K562 (cell line): ENCODE results near the gene BMS1. TPM values are rescaled to one million over a fixed set of nuclear protein-coding genes. Genes with fewer than 3 reads are reported as not detected.

Experiments
- ATAC-seq: fragments of 200-7000 bp; cut with Tn5 transposase; 3 replicates; pipeline ENCODE4 v1.9.1; 2020; ENCODE audit warnings: moderate library complexity
- Bru-seq: library from RNA; stranded (reverse); fragments of 400-500 nt; gene quantifications from one replicate; lab custom pipeline; 2021; lab: Mats Ljungman, UMichigan
- BruChase-seq, 2 experiments: library from RNA; stranded (reverse); fragments of 400-500 nt; gene quantifications; one replicate each; lab custom pipeline; 2021; lab: Mats Ljungman, UMichigan
- BruUV-seq: library from RNA; stranded (reverse); fragments of 400-500 nt; replicated peaks from 2 replicates; lab custom pipeline; 2021; lab: Mats Ljungman, UMichigan
- CTCF ChIA-PET: fragments of 300-600 bp; formaldehyde crosslinking; extraction: SDS; loops from one replicate; lab custom pipeline; 2021; ENCODE audit warnings: low intra/inter-chr PET ratio; lab: Yijun Ruan, JAX
- POLR2A ChIA-PET: fragments of 300-600, 350-650 bp; sonication (Branson Sonifier 250); formaldehyde crosslinking; extraction: SDS; loops from one replicate; lab custom pipeline; 2021; ENCODE audit warnings: antibody characterized with exemption, inconsistent platforms; lab: Yijun Ruan, JAX
- DNase-seq, 4 experiments: peaks; one replicate each; pipeline versions ENCODE4 v3.0.0 to v3.0.0-alpha.2; 2011 to 2018; ENCODE audit warnings: low spot score in 3 of 4, mixed read lengths in 3 of 4; ENCODE audit errors: extremely low read depth in 1 of 4
- FAIRE-seq: peaks from 2 replicates; lab custom pipeline; 2011; peaks lifted over from hg19 to GRCh38; lab: Jason Lieb, UNC
- H2AFZ ChIP-seq: 2 replicates; pipeline ENCODE4 v1.6.0; 2011; ENCODE audit warnings: low read depth, low read length, control low read depth, inconsistent platforms
- H3K27ac ChIP-seq: fragments of 200-600 bp; 3 replicates; pipeline ENCODE4 v1.8.0; 2011; ENCODE audit warnings: low read depth, mild to moderate bottlenecking, control low read depth, inconsistent platforms, low read length, moderate library complexity, mixed read lengths; ENCODE audit errors: extremely low read depth
- H3K27me3 ChIP-seq, 2 experiments: fragments of 300-600 bp in 1 of 2; 2 replicates in 1 of 2; 3 replicates in 1 of 2; pipeline versions ENCODE4 v1.6.0 to v1.8.0; 2011; ENCODE audit warnings: inconsistent platforms in 2 of 2, low read length in 2 of 2, mild to moderate bottlenecking in 1 of 2, mixed read lengths in 1 of 2, moderate library complexity in 1 of 2; ENCODE audit not compliant: control insufficient read depth in 2 of 2, insufficient read depth in 2 of 2
- H3K36me3 ChIP-seq: fragments of 300-600 bp; 3 replicates; pipeline ENCODE4 v1.8.0; 2011; ENCODE audit warnings: mild to moderate bottlenecking, low read length, inconsistent platforms; ENCODE audit not compliant: control insufficient read depth, insufficient read depth
- H3K4me1 ChIP-seq, 2 experiments: fragments of 200-600 bp in 1 of 2; replicated peaks in 1 of 2; 2 replicates in 1 of 2; 3 replicates in 1 of 2; pipeline versions ENCODE4 v1.5.1 to v1.8.0; 2011; ENCODE audit warnings: inconsistent platforms in 2 of 2, low read length in 2 of 2, mild to moderate bottlenecking in 1 of 2, mixed read lengths in 1 of 2, moderate library complexity in 1 of 2; ENCODE audit not compliant: control insufficient read depth in 2 of 2, insufficient read depth in 2 of 2
- H3K4me2 ChIP-seq: 2 replicates; pipeline ENCODE4 v1.6.1; 2011; ENCODE audit warnings: low read length, control low read depth, inconsistent platforms, mixed read lengths; ENCODE audit not compliant: insufficient read depth
- H3K4me3 ChIP-seq: fragments of 200-600 bp; sonication (generic), shearing (Covaris generic); 2 replicates; pipeline ENCODE4 v1.5.1; 2016; ENCODE audit warnings: control low read depth, inconsistent platforms
- H3K79me2 ChIP-seq: fragments of 200-600 bp; 3 replicates; pipeline ENCODE4 v1.8.0; 2011; ENCODE audit warnings: low read length, inconsistent platforms; ENCODE audit not compliant: control insufficient read depth, insufficient read depth
- H3K9ac ChIP-seq, 2 experiments: 2 replicates each; pipeline versions ENCODE4 v1.6.0 to v1.6.1; 2011; ENCODE audit warnings: low read depth in 2 of 2, low read length in 2 of 2, control low read depth in 1 of 2, inconsistent platforms in 1 of 2, mild to moderate bottlenecking in 1 of 2, mixed read lengths in 1 of 2; ENCODE audit not compliant: insufficient read depth in 1 of 2
- H3K9me1 ChIP-seq: one replicate; pipeline ENCODE4 v1.6.0; 2011; ENCODE audit warnings: inconsistent platforms, mild to moderate bottlenecking, low read length, moderate library complexity; ENCODE audit not compliant: control insufficient read depth, insufficient read depth
- H3K9me3 ChIP-seq: replicated peaks from 2 replicates; pipeline ENCODE4 v1.5.1; 2011; ENCODE audit warnings: low read depth, low read length, inconsistent platforms; ENCODE audit not compliant: control insufficient read depth, insufficient read depth
- H4K20me1 ChIP-seq: replicated peaks from 2 replicates; pipeline ENCODE4 v1.6.1; 2011; ENCODE audit warnings: low read length, inconsistent platforms, mixed read lengths; ENCODE audit not compliant: control insufficient read depth, insufficient read depth
- CHD2 ChIP-seq: IDR thresholded peaks from 2 replicates; pipeline ENCODE4 v1.6.1; 2011; ENCODE audit warnings: low read depth, low read length
- ELF1 ChIP-seq: fragments of 200-800 bp; sonication (Bioruptor generic); IDR thresholded peaks from 2 replicates; pipeline ENCODE4 v1.6.1; 2016; ENCODE audit warnings: missing genetic modification characterization, missing compliant biosample characterization
- FOSL1 ChIP-seq: fragments of 200-800 bp; sonication (Bioruptor generic); conservative IDR thresholded peaks from 2 replicates; pipeline ENCODE4 v1.6.1; 2016; ENCODE audit warnings: missing genetic modification characterization, missing compliant biosample characterization
- FOXP1 ChIP-seq: sonication (generic); formaldehyde crosslinking; IDR thresholded peaks from 2 replicates; pipeline ENCODE4 v1.8.0; 2022; ENCODE audit warnings: mild to moderate bottlenecking, missing genetic modification reagents
- MTA3 ChIP-seq: fragments of 450-650 bp; formaldehyde crosslinking; IDR thresholded peaks from 2 replicates; pipeline ENCODE4 v1.6.1; 2017; ENCODE audit warnings: mild to moderate bottlenecking, borderline replicate concordance
- NONO ChIP-seq, 2 experiments: fragments of 200-400 bp in 1 of 2; fragments of 450-650 bp in 1 of 2; formaldehyde crosslinking in 1 of 2; IDR thresholded peaks; 2 replicates each; pipeline ENCODE4 v1.6.1; 2017; ENCODE audit warnings: low read depth in 2 of 2, mild to moderate bottlenecking in 2 of 2, moderate library complexity in 2 of 2, low read length in 1 of 2
- POLR2H ChIP-seq: IDR thresholded peaks from 2 replicates; pipeline ENCODE4 v1.6.1; 2016; ENCODE audit warnings: missing genetic modification characterization, low read depth, mild to moderate bottlenecking, control low read depth, missing compliant biosample characterization, moderate library complexity
- SMAD2 ChIP-seq: fragments of 150-350 bp; IDR thresholded peaks from 2 replicates; pipeline ENCODE4 v1.6.1; 2014; ENCODE audit warnings: low read depth, mild to moderate bottlenecking, low read length
- ZC3H11A ChIP-seq: IDR thresholded peaks from 2 replicates; pipeline ENCODE4 v1.6.1; 2012; ENCODE audit warnings: low read depth, low read length, improper control_type of control experiment
- ZNF511 ChIP-seq: sonication (generic); formaldehyde crosslinking; IDR thresholded peaks from 2 replicates; pipeline ENCODE4 v1.8.0; 2022; ENCODE audit warnings: mild to moderate bottlenecking, missing genetic modification reagents
- ZNF639 ChIP-seq, 2 experiments: fragments of 200-800 bp in 1 of 2; sonication (Bioruptor generic) in 1 of 2; sonication (generic) in 1 of 2; formaldehyde crosslinking in 1 of 2; IDR thresholded peaks in 1 of 2; conservative IDR thresholded peaks in 1 of 2; 2 replicates each; pipeline versions ENCODE4 v1.5.0 to v1.6.1; 2016 to 2020; ENCODE audit warnings: missing compliant biosample characterization in 1 of 2, missing genetic modification characterization in 1 of 2, missing genetic modification reagents in 1 of 2
- WGBS: fragments of 100-300 bp; shearing (Covaris generic); methylation state at CpG from one replicate; pipeline ENCODE4 v1.1.6; 2016; ENCODE audit warnings: low coverage, mixed read lengths; ENCODE audit not compliant: insufficient coverage; ENCODE audit errors: missing lambda C conversion rate; 5-methylcytosine and 5-hydroxymethylcytosine counted together
- in situ Hi-C: fragments of 300-500 bp; cut with MboI; formaldehyde crosslinking; loops from 4 replicates; pipeline ENCODE4 v1.15.0; 2018; ENCODE audit warnings: inconsistent platforms, mixed read lengths
- intact Hi-C: fragments of 100-400 bp; cut with micrococcal nuclease; formaldehyde crosslinking; loops from 2 replicates; pipeline ENCODE4 v1.14.2; 2022
- long read RNA-seq, 3 experiments: library from polyadenylated mRNA in 2 of 3; library from RNA in 1 of 3; unstranded in 2 of 3; stranded (forward) in 1 of 3; transcript quantifications; one replicate each; pipeline ENCODE4 v2.0.0, GENCODE V29; 2019 to 2022
- polyA minus RNA-seq, 3 experiments: library from RNA; depleted of rRNA, polyadenylated mRNA; stranded (reverse); fragments of >200 nt; gene quantifications; 2 replicates each; pipeline ENCODE4 v1.2.3, GENCODE V29; 2011
- polyA plus RNA-seq, 8 experiments: library from polyadenylated mRNA; depleted of rRNA in 4 of 8; stranded (reverse) in 5 of 8; unstranded in 3 of 8; fragments of >200 nt; fragmentation: Nextera tagmentation in 2 of 8; fragmentation: Illumina TruSeq in 1 of 8; extraction: Ambion mirVana in 2 of 8; extraction: Trizol in 1 of 8; gene quantifications; 2 replicates each; pipeline versions ENCODE4 v1.2.1 to v1.2.3, GENCODE V29; 2011 to 2014; ENCODE audit warnings: inconsistent platforms in 1 of 8, missing spikeins in 1 of 8
- total RNA-seq, 7 experiments: library from RNA; depleted of rRNA in 6 of 7; stranded (reverse); fragments of >200 nt in 6 of 7; fragmentation: Illumina TruSeq in 2 of 7; extraction: Trizol in 2 of 7; gene quantifications; 2 replicates each; pipeline versions ENCODE4 v1.2.1 to v1.2.3, GENCODE V29; 2011 to 2021; ENCODE audit warnings: low replicate concordance in 1 of 7

The BMS1 gene
- total RNA-seq (2011; cell fraction: chromatin; rRNA removed; ENCODE audit: low replicate concordance): 13.1 and 30.2 TPM in 2 replicates
- 8.0 and 9.3 TPM in 2 replicates for total RNA-seq (2011; cell fraction: nucleolus; rRNA removed)
- 12.4 and 12.9 TPM in 2 replicates for total RNA-seq (2011; cell fraction: nucleoplasm; rRNA removed)
- total RNA-seq (2014; rRNA removed): 36.4 and 37.0 TPM in 2 replicates
- 46.9 and 51.6 TPM in 2 replicates for total RNA-seq (2014; rRNA removed; fragmentation: Illumina TruSeq; extraction: Trizol)
- 42.8 and 44.9 TPM in 2 replicates for total RNA-seq (2015; rRNA removed; fragmentation: Illumina TruSeq; extraction: Trizol)
- total RNA-seq (2021): 26.8 and 32.7 TPM in 2 replicates
- polyA plus RNA-seq (2011; rRNA removed): 9.1 and 13.0 TPM in 2 replicates
- 2.9 and 5.6 TPM in 2 replicates for polyA plus RNA-seq (2011; cell fraction: cytosol; rRNA removed)
- polyA plus RNA-seq (2011; cell fraction: nucleus; rRNA removed): 9.9 and 10.5 TPM in 2 replicates
- polyA plus RNA-seq (2012): 12.8 and 27.5 TPM in 2 replicates
- 34.8 and 40.8 TPM in 2 replicates for polyA plus RNA-seq (2014; fragmentation: Illumina TruSeq; extraction: Trizol)
- 10 to 100 TPM; 11.1 to 25.7 TPM for polyA plus RNA-seq (2014; fragmentation: Nextera tagmentation; extraction: Ambion mirVana)
- polyA plus RNA-seq (2014; rRNA removed): 27.1 and 30.5 TPM in 2 replicates
- 30.2 and 32.3 TPM in 2 replicates for polyA minus RNA-seq (2011; rRNA and poly(A)+ RNA removed)
- 13.2 and 14.9 TPM in 2 replicates for polyA minus RNA-seq (2011; cell fraction: cytosol; rRNA and poly(A)+ RNA removed)
- 9.0 and 19.2 TPM in 2 replicates for polyA minus RNA-seq (2011; cell fraction: nucleus; rRNA and poly(A)+ RNA removed)
- Bru-seq, nascent RNA: percentile 93 among the genes with signal in this experiment
- BruChase-seq, experiment 1, labeled RNA remaining after a 2-hour chase: percentile 96 among the genes with signal in this experiment
- BruChase-seq, experiment 2, labeled RNA remaining after a 6-hour chase: percentile 97 among the genes with signal in this experiment
- long read RNA-seq, experiment 1, full-length matches to known transcripts: 83 of 243 reads
- long read RNA-seq, experiment 1, partial matches to known transcripts: 129 of 243 reads
- long read RNA-seq, experiment 1, other reads (novel, unspliced or antisense): 31 of 243 reads
- long read RNA-seq, experiment 2, partial matches to known transcripts: 43 of 66 reads
- long read RNA-seq, experiment 2, other reads (novel, unspliced or antisense): 23 of 66 reads
- long read RNA-seq, experiment 3, full-length matches to known transcripts: 1 of 103 reads
- long read RNA-seq, experiment 3, partial matches to known transcripts: 86 of 103 reads
- long read RNA-seq, experiment 3, other reads (novel, unspliced or antisense): 16 of 103 reads

- in situ Hi-C loops: no loop called here
- peak; percentile 76 for FAIRE-seq
- no TSS peak for BruUV-seq
- TF ChIP-seq FOXP1 (peak; percentile 96), ELF1 (tag) (peak; percentile 87), SMAD2 (no peak), FOSL1 (tag) (peak; percentile 53; the same call in 1 of the 2 replicates), POLR2H (peak; percentile 86), ZNF639 (CRISPR knock-in tag; conservative IDR thresholded peaks at IDR 0.05 in 1 of 2, IDR thresholded peaks at IDR 0.05 in 1 of 2) (peak in 1 of 2 experiments; percentile 50; a peak in 1 of 4 replicates), ZNF511 (CRISPR knock-in tag) (peak; percentile 96), NONO (IDR thresholded peaks at IDR 0.05; ENCODE audit: low read depth in 2 of 2, low read length in 1 of 2) (peak in 1 of 2 experiments; percentile 73; a peak in 1 of 4 replicates), ZC3H11A (peak; percentile 86; the same call in 1 of the 2 replicates), CHD2 (peak; percentile 52), MTA3 (peak; percentile 91)
Observed at GRCh38 chr10:42782446-42783180, at the start of gene BMS1. BMS1 (plus strand) TSS chr10:42782795; CDS start chr10:42784395, 1,600 bp downstream.

More at GRCh38 chr10:42782446-42783180, at the start of gene BMS1:
- peaks cover 0 to 7% of the 10 kb centered on the region in 2 experiments; a peak in 2 of 5 replicates for H3K27me3 ChIP-seq
- intact Hi-C loops: loop anchor here (2.0 to 5.0 kb wide), 3 partner anchors 30 to 230 kb away; partner anchors contain the start of gene ZNF33B
- DNase-seq: peak; percentile 88 to 97 (median 90)
- POLR2A ChIA-PET: interaction anchor here (0.6 to 3.2 kb wide), 11 partner anchors 10 to 270 kb away, joined by 3 to 17 read pairs (median 4); no protein-coding TSS in a partner anchor
- peak; percentile 96 for ATAC-seq
- WGBS: under 1% methylated on average over 60 of the region's 60 CpGs
- CTCF ChIA-PET: no interaction called here
- H2AFZ ChIP-seq: peak within 1 kb of the TSS; percentile 99
- H3K79me2 ChIP-seq: peaks cover 32% of the 10 kb centered on the region
- peak within 1 kb of the TSS; percentile 91 for H3K27ac ChIP-seq
- peak within 1 kb of the TSS; percentile 94 for H3K4me2 ChIP-seq
- peak within 1 kb of the TSS; percentile 66 for H3K4me3 ChIP-seq
- peaks cover 39% of the 10 kb centered on the region for H3K36me3 ChIP-seq
- 0 out of 2 replicates have a peak, but pooled peaks cover 3% of the 10 kb centered on the region for H3K9me3 ChIP-seq
- no peaks in the 10 kb centered on the region for H4K20me1 ChIP-seq
- no peaks in the 10 kb centered on the region for H3K9me1 ChIP-seq
- H3K4me1 ChIP-seq: peaks cover 0 to 12% of the 10 kb centered on the region in 2 experiments; a peak in 3 of 5 replicates
- H3K9ac ChIP-seq: peak within 1 kb of the TSS; percentile 93 to 95
